ENCODE results near the gene BLNK.

BLNK gene

DNA sequence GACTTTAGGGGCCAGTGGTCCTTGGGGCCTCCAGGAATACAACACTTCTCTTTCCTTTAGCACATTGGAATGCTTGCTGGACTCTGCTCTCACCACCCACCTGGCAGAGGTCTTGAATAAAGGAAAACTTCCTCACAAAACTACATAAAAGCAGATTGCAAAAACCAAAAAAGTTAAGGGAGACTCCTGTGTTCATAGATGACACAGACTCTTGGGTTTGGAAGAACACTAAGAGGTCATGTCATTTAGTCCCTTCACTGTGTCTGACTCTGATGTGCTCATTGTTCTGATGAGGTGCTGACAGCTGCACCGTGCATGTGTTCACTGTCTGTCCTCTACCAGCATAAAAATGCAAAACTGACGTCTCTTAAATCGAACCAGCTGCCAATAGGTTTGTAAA is 11.4 kb downstream of the BLNK start:
- no peak for DNase-seq

DNA sequence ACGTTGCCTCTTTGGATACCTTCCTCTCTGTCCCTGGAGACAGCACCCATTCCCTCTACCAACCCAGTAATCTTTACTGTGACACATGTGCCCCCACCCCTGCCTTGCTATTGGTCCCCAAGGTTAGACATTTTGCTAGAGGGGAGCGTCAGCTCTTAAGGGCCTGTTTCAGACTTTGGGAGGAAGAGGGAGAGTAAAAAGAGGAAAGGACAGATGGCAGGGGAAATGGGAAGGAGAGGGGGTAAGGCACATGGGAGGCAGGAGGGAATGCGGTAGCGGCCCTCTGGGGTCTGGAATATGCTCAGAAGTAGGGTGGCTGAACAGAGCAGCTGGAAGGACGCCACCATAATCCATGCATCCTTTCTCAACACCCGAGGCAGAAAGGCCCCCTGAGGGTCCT is 12.2 kb downstream of the BLNK start:
- no peak for DNase-seq

DNA sequence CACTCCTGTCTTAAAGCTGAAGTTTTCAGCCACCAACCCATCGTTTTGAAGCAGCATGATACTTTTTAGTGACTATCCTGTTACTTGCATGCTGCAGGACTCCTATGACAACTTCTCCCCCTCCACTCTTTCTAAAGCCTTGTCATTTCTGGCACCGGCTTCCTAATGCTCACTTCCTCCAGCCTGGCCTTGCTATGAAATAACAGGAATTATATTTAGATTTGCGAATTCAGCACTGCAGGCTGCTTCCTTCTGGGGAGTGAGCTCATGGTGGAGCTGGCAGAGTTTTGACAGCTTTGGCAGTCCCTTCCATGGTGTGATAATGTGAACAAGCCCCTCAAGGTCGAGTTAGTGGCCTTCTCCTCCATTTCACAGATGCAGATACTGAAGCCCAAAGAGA is 13.4 kb downstream of the BLNK start:
- no peak for DNase-seq

DNA sequence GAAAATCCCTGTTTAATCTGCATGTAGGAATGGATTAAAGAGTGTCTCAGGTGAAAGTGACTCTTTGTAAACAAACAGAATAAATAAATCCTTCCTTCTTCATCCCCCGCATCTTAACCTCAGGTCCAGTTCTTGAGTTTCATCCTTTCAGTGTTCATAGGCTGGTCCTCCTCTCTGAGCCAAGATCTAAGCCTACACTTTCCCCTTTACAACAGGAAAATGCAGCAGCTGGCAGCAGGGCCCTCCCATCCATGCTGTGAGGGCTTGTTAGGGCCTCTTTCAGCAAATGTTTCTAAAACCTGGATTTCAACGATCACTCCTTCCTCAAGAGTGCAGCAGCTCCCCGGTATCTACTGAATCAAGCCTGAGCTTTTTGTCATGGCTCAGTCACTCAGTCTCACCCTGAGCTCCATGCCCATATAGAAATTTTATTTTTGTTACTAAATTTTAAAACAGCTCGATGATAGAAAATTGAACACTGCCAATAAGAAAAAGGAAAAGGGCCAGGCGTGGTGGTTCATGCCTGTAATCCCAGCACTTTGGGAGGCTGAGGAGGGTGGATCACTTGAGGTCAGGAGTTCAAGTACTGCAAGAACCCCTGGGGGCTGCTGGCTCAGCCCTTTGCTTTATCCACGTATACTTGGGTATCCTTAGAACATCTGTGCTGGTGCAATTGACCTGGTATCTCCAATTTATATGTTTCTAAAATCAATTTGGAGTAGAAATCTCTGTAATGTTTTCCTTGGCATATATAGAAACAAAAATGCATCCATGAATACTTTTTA is 15.6 kb downstream of the BLNK start:
- no peak for DNase-seq

DNA sequence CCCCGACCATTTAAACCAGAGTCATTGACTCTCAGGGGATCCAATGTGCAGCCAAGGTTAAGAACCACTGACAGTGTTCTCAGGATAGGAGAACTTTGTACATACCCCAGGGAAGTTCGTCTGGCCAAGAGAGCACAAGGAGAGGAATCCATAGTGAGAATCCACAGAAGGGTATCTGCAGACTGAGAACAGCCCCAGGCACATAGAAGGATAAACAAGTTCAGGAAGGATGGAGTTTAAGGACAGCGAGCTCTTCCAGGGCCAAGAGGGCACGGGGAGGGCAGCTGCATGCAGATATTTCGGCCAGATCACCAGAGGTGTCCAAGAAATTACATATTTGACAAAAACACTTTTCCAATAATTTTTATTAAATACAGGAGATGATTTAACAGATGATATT is 16.4 kb downstream of the BLNK start:
- DNase-seq, result no peak

DNA sequence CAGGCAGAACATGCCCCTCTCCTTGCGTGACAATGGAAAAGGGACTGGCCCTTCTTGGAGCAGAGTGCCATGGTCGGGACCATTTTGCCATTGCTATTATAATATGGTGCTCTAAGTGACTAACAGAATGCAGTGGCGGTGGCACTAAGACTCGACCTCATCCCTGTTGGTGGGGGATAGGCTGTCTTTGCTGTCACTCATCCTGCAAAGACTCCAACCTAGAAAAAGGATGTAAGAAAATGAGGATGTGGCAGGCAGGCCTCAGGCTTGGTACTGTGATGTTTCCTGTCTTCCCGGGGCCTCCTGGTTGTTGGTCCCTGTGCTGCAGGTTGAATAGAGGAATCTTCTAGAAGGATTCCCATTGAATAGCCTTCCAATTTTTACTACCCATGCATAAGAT is 18.6 kb downstream of the BLNK start:
- no peak for DNase-seq

DNA sequence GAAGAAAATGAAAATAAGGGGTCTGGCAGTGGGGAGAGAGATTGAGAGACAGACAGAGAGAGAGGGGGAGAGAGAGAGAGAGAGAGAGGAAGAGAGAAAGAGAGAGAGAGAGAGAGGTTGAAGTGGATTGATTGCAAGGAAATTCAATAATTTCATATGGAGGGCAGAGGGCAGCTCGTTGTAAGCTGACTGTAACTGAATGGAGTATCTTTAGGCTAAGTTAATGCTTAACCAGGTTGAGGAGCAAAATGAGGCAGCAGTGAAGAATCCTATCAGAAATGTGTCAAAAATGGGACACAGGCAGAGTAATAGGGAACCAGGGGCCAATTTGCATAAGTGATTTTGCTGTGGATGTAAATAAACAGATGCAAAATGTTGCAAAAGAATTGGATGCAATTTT is 21.0 kb downstream of the BLNK start:
- no peak for DNase-seq

DNA sequence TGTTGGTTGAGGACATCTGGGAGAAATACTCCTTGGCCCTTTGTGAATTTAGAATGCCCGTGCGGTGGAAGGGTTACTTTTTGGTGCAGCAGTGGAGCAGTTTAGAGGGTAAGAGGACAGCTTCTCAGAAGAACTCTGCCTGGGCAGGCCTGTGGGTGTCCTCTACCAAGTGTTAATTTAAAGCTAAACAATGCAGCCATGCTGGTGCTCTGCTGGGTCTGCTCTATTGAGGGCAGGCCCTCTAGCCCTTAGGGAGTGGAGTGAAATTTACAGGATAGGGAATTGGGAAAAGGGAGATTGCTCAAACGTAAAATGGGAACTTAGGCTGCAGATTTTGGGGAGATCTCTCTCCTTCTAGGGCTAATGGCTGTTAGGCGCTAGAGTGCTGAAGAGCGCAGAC is 22.1 kb downstream of the BLNK start:
- no peak for DNase-seq

DNA sequence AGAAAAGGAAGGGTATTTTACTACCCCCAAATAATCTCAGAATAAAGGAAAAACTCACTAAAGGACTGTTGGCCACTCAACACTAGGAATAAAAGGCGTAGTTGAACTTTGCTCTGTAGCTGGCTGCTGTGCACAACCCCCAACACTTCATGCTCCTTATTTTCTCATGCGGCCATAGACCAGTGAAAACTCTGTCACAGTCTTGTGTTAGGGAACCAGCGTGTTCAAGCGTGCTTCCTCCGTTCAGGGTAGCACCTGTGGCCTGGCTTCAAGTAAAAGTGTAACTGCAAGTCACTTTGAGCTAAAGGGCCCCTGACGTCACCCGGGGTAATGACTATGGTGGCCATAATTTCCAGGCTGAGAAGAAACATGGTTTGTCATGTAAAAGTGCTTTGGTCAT is 27.0 kb downstream of the BLNK start:
- DNase-seq, result no peak

DNA sequence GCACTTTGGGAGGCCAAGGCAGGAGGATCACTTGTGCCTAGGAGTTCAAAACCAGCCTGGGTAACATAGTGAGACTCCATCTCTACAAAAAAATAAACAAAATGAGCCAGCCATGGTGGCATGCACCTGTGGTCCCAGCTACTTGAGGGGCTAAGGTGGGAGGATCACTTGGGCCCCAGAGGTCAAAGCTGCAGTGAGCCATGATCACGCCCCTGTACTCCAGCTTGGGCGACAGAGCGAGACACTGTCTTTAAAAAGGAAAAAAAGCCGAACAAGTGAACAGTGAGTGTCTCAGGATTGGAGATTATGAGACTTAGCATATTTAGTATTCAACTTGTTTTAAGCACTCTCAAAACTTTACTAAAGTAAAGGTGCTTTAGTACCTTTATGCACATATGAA is 28.1 kb downstream of the BLNK start:
- DNase-seq, result no peak

DNA sequence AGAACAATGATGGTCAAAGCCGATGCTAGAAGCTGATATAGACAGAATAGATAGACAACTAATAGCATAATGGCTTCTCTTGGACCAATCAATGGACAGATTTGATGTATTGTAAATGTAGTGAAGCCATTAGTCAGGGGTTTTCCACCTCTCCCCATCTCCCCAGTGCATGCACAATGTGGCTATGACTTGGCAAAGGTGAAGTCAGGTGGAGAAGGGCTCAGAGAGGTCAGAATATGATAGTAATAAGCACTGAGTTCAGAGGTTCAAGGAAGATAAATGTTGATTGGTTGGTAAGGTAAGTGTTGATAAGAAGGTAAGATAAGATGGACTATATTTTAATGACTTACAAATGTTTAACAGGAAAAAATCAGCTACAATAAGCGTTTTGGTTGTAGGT is 28.5 kb downstream of the BLNK start:
- no peak for DNase-seq

DNA sequence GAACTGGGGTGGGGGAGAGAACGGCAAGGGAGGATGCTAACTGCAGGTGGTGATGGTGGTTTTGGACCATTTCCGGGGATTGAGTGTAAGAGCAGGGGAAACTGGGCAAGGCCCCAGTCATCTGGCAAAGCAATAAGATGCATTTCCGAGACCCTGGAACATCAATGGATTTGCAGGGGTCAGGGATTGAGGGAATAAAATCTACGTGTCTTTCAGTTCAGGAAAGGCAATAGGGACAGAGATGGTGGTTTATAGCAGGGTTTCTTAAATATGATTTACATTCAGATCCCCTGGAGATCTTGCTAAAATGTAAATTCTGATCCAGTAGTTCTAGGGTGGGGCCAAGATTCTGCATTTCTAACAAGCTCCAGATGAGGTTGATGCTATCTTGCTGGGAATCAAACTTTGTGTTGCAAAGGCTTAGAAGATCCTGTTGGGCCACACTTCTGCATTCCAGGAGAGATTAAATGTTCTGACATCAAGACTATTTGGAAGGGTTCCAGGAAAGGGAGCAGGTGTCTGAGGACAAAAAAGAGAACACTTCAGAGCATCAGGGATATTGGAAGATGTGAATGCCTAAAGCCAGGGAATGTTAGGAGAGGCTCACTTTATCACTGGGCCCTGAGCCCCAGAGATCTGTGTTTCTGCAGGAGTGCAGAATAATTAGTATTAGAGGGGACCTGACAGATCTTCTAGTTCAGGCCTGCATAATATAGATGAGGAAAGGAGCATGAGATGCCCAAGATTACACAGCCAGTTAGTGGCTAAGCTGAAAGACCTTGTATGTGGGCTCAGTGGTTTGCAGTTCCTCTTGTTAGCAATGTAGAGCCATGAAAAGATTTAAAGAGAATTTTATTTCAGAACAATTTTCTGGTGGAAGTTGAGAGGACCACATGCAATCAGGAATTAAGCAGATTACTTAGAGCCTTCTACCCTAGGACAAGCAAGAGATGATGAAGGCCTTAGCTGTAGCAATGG is 32.4 kb downstream of the BLNK start:
- no peak for DNase-seq

DNA sequence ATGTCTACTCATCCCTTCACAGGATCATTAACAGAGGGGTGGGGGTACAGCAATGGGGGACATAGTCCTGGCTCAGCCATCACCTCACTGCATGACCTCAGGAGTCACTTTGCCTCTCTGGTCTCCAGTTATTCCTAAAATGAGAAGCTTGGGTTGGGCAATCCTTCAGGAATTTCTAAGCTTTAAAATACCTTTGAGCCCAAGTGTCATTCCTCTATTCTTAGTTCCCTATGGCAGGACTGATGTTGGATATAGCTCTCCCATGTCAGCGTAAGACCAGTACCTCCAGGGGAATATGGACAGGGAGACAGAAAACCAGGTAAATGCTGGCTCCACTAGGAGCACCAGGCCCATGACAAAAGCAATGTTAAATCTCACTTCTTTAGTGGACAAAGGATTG is 34.5 kb downstream of the BLNK start:
- DNase-seq, result no peak

DNA sequence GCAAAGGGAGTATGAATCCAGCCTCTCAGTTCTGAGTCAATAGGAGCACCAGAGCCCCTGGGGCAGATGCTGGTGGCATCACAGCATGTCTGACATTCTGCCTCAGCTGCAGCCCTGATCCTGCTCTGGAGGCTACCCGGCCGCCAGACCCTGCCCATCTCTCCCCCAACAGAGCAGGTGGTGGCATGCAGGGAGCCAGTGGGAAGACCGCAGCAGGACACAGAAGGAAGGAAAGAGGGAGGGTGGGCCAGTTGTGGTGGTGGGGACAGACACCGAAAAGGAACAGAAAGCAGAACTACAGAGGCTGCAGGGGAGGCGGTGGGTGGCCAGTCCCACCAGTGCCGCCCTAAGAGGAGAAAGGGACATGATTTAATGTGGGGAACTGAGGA is 35.3 kb downstream of the BLNK start:
- DNase-seq, result no peak

DNA sequence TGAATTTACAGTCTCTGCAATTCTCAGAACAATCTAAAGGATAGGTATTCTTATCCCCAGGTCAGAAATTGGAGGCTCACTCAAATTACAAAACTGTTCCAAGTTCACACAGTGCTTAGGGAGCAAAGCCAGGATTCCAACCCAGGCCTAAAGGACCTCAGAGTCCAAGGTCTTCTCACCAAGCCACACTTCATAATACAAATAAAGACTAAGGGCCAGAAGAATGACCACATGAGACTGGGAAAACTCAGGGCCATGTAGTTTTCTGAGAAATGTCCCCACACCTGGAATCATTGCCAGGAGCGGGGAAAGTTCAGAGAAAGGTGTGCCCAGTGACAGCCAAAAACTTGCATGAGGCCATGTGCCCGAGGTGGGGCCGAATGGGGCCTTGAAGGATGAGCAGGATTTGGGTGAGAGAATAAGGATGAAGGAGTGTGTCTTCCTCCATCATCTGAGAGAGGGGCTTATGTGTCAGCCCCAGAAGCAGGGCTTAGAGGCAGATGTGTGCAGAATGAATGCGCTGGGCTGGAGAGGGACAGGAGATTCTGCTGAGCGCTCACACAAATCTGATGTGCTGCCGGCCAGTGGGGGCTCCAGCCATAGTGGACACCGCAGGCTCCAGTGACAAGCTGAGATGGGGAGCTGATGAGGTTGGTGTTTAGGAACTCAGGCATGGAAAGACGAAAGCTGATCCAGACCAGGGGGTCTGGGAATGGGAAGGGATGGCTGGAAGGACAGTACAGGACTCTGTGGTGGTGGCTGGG is 35.9 kb downstream of the BLNK start:
- no peak for DNase-seq

DNA sequence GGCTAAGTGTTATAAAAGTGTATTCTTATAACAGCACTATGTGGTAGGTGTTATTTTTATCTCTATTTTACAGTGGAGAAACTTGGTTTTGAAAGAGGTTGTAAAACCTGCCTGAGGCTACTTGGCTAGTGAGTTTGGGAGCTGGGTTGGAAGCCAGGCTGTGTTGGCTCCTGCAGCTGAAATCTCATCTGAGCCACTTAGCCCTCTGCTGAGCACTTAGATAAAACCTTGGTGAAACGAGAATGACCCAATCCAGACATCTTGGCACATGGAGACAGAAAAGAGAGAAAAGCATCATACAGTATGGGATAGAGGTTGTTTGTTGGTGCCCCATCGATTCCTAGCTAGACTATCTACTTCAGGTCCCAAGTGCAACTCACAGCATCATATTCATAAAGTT is 37.4 kb downstream of the BLNK start:
- DNase-seq, result no peak

DNA sequence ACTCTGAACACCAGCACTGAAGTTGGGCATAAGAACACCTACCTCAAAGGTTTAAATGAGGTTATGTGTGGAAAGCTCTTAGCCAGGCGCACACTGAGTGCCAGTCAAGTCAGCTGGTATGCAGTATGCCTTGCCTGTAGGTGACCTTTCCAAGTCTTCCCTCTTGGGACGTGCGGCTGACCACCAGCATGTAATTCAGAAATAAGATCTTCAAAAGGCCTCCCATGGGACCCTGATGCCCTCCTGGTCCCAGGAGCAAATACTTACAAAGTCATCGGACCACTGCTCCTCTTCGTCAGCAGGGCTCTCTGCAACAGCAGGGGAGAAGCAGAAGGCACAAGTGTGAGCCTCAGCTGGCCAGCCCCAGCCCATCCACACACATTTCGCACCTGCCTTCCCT is 40.8 kb downstream of the BLNK start:
- DNase-seq, result no peak

DNA sequence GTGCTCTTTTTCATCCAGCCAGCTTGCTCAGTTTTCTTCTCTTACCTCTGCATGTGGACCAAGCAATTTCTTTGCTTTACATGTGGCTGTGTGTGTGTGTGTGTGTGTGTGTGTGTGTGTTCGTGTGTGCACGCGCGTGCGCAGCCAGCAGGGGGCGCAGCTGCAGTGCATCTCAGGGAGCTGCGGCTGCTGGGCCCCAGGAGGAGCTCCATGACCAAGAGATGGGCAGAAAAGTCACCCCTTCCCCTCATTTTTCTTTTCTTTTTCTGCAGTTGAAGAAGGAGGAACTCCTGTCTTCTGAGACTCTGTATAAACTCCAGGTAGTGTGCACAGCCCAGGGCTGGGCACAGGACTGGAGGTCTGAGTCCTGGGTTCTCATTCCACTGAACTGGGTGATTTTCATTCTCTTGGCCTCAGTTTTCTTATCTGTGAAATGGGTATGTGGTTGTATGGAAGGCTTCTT is 41.8 kb downstream of the BLNK start:
- peak; percentile 35 for DNase-seq

DNA sequence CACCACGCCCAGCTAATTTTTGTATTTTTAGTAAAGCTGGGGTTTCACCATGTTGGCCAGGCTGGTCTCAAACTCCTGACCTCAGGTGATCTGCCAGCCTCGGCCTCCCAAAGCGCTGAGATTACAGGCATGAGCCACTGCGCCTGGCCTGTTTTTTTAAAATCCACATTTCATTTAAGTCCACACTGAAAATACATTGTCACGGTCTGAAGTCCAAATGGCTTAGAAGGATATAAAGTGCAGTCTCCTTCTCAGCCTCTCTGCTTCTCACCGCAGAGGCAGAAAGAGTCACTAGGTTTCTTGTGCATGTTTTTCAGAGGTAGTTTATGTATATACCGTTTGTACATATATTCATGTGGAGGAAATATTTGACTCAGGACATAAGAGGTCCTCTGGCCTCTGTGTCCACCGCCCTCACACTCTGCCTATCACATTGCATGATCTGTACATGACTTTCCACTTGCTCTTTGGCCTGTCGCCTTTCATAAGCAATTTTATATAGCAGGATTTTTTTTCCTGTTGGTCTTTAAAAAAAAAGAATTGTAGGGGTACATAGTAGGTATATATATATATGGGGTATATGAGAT is 42.9 kb downstream of the BLNK start:
- no peak for DNase-seq

DNA sequence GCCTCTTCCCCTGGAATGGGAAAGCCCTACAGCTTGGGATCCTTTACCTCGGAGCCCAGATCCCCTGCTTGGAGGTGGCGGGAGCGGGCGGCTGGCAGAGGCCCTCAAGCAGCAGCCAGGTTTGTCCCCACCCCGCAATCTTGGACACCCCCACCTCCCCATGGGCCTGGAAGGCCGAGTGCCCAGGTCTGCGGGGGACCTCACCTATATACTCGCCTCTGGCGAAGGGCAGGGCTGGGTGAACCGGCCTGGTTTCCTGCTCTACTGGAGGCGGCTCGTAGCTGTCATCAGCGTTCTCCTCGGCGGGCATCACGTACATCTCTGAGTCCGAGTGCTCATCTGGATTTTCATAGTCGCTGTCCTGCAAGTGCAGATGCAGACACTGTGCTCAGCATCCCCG is 44.2 kb downstream of the BLNK start:
- DNase-seq, result no peak

DNA sequence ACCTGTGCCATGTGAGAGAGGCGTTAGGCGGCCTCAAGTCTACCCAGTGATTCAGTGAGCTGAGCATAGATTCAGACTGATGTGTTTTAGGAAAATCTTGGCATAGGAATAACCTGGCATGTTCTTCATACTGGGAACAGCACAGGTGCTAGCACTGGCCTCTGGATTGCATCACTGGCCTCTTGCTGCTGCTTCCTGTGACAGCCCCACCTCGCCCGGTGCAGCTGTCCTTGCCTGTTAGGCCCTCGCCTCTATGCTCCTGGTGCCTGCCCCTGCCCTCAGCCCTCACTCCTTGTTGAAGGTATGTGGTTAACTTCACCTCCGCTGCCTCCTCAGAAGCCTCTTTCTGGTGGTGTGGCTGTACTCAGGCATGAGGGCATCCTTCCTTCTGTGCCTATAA is 46.2 kb downstream of the BLNK start:
- DNase-seq, result no peak

DNA sequence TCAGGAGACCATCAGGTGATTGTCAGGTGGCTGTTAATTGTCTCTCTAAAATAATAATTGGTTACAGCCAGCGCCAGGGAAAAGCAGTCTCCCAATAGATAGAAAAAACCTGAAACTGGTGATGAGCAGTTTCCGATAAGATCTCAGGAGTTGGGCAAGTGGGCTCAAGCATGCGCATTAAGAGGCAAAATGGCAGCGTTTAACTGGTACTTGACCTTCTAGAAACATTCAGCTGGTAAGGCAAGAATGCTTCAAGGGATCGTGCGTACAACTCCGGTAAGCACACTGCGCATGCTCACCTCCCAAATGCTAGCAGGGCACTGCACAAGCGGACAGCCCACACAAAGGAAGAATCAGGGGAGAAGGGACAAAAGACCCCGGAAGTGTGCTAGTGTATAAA is 48.5 kb downstream of the BLNK start:
- no peak for DNase-seq

DNA sequence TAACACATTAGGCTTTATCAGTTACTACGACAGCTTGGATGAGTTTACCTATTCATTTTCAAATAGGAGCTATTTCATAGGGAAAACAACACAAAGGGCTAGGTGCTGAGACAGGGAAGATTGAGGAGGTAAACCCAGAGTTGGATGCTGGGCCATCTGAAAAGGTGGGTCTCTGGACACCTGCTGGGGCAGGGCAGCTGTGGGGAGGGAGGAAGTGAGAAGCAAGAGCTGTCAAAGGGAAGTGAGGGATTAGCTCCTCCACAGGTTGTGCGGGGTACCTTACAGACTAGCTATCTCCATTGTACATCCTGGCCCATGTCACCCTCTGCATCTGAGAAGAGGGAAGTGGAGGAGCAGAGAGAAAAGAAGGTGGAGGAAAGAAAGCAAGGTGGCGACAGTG is 48.9 kb downstream of the BLNK start:
- DNase-seq, result no peak
